ENCODE data around the gene CX3CL1. TPM values are rescaled to one million over a fixed set of nuclear protein-coding genes. Genes with fewer than 3 reads are reported as not detected.
A peak's percentile ranks its signal among the peaks of the same experiment; 100 is the strongest.

CX3CL1 gene
- total and polyA plus RNA-seq, 2 donors (not counting 1 experiment from before 2014, with no cell fraction given), result not detected

DNA sequence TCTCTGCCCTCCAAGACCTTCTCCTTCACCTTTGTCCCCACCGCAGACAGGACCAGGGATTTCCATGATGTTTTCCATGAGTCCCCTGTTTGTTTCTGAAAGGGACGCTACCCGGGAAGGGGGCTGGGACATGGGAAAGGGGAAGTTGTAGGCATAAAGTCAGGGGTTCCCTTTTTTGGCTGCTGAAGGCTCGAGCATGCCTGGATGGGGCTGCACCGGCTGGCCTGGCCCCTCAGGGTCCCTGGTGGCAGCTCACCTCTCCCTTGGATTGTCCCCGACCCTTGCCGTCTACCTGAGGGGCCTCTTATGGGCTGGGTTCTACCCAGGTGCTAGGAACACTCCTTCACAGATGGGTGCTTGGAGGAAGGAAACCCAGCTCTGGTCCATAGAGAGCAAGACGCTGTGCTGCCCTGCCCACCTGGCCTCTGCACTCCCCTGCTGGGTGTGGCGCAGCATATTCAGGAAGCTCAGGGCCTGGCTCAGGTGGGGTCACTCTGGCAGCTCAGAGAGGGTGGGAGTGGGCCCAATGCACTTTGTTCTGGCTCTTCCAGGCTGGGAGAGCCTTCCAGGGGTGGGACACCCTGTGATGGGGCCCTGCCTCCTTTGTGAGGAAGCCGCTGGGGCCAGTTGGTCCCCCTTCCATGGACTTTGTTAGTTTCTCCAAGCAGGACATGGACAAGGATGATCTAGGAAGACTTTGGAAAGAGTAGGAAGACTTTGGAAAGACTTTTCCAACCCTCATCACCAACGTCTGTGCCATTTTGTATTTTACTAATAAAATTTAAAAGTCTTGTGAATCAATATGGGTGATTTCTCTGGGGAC lies 12.2 kb downstream of the CX3CL1 start:
- H3K27ac Mint-ChIP-seq, result peak overlapping the region; percentile 85
- TF ChIP-seq, protein P1, sequence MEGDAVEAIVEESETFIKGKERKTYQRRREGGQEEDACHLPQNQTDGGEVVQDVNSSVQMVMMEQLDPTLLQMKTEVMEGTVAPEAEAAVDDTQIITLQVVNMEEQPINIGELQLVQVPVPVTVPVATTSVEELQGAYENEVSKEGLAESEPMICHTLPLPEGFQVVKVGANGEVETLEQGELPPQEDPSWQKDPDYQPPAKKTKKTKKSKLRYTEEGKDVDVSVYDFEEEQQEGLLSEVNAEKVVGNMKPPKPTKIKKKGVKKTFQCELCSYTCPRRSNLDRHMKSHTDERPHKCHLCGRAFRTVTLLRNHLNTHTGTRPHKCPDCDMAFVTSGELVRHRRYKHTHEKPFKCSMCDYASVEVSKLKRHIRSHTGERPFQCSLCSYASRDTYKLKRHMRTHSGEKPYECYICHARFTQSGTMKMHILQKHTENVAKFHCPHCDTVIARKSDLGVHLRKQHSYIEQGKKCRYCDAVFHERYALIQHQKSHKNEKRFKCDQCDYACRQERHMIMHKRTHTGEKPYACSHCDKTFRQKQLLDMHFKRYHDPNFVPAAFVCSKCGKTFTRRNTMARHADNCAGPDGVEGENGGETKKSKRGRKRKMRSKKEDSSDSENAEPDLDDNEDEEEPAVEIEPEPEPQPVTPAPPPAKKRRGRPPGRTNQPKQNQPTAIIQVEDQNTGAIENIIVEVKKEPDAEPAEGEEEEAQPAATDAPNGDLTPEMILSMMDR (IDR thresholded peaks at IDR 0.05), result no peak
- Histone ChIP-seq H3K4me2 (replicated peaks; ENCODE audit: low read depth, low read length, poor library complexity, severe bottlenecking) (peak overlapping the region; percentile 70), H3K27me3 (replicated peaks in 1 of 4; ENCODE audit: control extremely low read depth in 1 of 4, control insufficient read depth in 3 of 4, insufficient read depth in 4 of 4, low read length in 3 of 4) (no peaks in the 10 kb centered on the region), H3K36me3 (replicated peaks in 1 of 2; ENCODE audit: control extremely low read depth in 1 of 2, control insufficient read depth in 1 of 2, extremely low read depth in 1 of 2, insufficient read depth in 2 of 2, low read length in 1 of 2) (no peaks in the 10 kb centered on the region), H3K79me2 (ENCODE audit: control insufficient read depth, insufficient read depth, low read length) (no peaks in the 10 kb centered on the region), H3K27ac (ENCODE audit: low read length in 2 of 2) (peak overlapping the region in 1 of 2 donors; percentile 28), H3K4me1 (ENCODE audit: control insufficient read depth in 2 of 2, insufficient read depth in 2 of 2, low read length in 2 of 2) (peaks cover 34 to 56% of the 10 kb centered on the region in 2 donors), H4K20me1 (ENCODE audit: control insufficient read depth, insufficient read depth, low read length, poor library complexity, severe bottlenecking) (no peaks in the 10 kb centered on the region), H3K4me3 (ENCODE audit: control extremely low read depth in 1 of 5, extremely low read depth in 1 of 5, insufficient read depth in 1 of 5, low read depth in 2 of 5, low read length in 4 of 5) (peak overlapping the region in 2 of 5 experiments; percentile 4 to 24), H3K9ac (ENCODE audit: low read length) (peak overlapping the region; percentile 28), H3K9me3 (ENCODE audit: control extremely low read depth in 1 of 3, control insufficient read depth in 2 of 3, insufficient read depth in 1 of 3, low read length in 2 of 3) (peaks cover 0 to 4% (median 0%) of the 10 kb centered on the region in 3 donors), H2AFZ (ENCODE audit: insufficient read depth, low read depth, low read length, poor library complexity, severe bottlenecking) (peak overlapping the region; percentile 30)
- ATAC-seq (ENCODE audit: low read depth) (peak; percentile 49), DNase-seq (peak; percentile 59)
- 3% methylated on average over 5 of the region's 11 CpGs for WGBS (ENCODE audit: insufficient coverage)
- no peaks in the 10 kb centered on the region for H3K9me3 Mint-ChIP-seq (ENCODE audit: insufficient read depth)
- H3K4me3 Mint-ChIP-seq, result peak overlapping the region; percentile 59
- POLR2A ChIA-PET, result interaction anchor here (0.6 kb wide), 1 partner anchor 68 kb away, joined by 4 read pairs; no protein-coding TSS in a partner anchor
- no peaks in the 10 kb centered on the region for H3K27me3 Mint-ChIP-seq
- intact Hi-C loops (cut with micrococcal nuclease), result no loop called here
- CTCF ChIA-PET, result interaction anchor here (1.0 kb wide), 1 partner anchor 32 kb away, joined by 3 read pairs; no protein-coding TSS in a partner anchor
- H3K4me1 Mint-ChIP-seq, result peaks cover 65% of the 10 kb centered on the region

GRCh38 chr16:57385083-57385482 lies 12.8 kb downstream of the CX3CL1 start:
- H3K36me3 ChIP-seq (replicated peaks in 1 of 2; ENCODE audit: control extremely low read depth in 1 of 2, control insufficient read depth in 1 of 2, extremely low read depth in 1 of 2, insufficient read depth in 2 of 2, low read length in 1 of 2), result no peaks in the 10 kb centered on the region
- Mint-ChIP-seq H3K27me3 (no peaks in the 10 kb centered on the region), H3K4me3 (peak overlapping the region; percentile 59), H3K27ac (no peak overlapping the region), H3K9me3 (ENCODE audit: insufficient read depth) (no peaks in the 10 kb centered on the region), H3K4me1 (peaks cover 65% of the 10 kb centered on the region)
- ATAC-seq (ENCODE audit: low read depth) (no peak), DNase-seq (no peak)
- no peaks in the 10 kb centered on the region for H3K79me2 ChIP-seq (ENCODE audit: control insufficient read depth, insufficient read depth, low read length)
- H3K4me3 ChIP-seq (ENCODE audit: control extremely low read depth in 1 of 5, extremely low read depth in 1 of 5, insufficient read depth in 1 of 5, low read depth in 2 of 5, low read length in 4 of 5), result no peak overlapping the region
- intact Hi-C loops (cut with micrococcal nuclease), result no loop called here
- peak overlapping the region; percentile 70 for H3K4me2 ChIP-seq (replicated peaks; ENCODE audit: low read depth, low read length, poor library complexity, severe bottlenecking)
- peaks cover 34 to 56% of the 10 kb centered on the region in 2 donors for H3K4me1 ChIP-seq (ENCODE audit: control insufficient read depth in 2 of 2, insufficient read depth in 2 of 2, low read length in 2 of 2)
- H2AFZ ChIP-seq (ENCODE audit: insufficient read depth, low read depth, low read length, poor library complexity, severe bottlenecking), result no peak overlapping the region
- no peak for TF ChIP-seq EZH2 (IDR thresholded peaks at IDR 0.05; ENCODE audit: borderline replicate concordance, insufficient read depth, low read depth, low read length, poor library complexity, severe bottlenecking)
- TF ChIP-seq, protein P1 (IDR thresholded peaks at IDR 0.05), result no peak
- H3K9ac ChIP-seq (ENCODE audit: low read length), result no peak overlapping the region
- ChIA-PET POLR2A (no interaction called here), CTCF (interaction anchor here (1.0 to 1.9 kb wide), 3 partner anchors 29 to 32 kb away, joined by 3 to 6 read pairs (median 3); no protein-coding TSS in a partner anchor)
- H4K20me1 ChIP-seq (ENCODE audit: control insufficient read depth, insufficient read depth, low read length, poor library complexity, severe bottlenecking), result no peaks in the 10 kb centered on the region
- no peak overlapping the region for H3K27ac ChIP-seq (ENCODE audit: low read length in 2 of 2)
- H3K9me3 ChIP-seq (ENCODE audit: control extremely low read depth in 1 of 3, control insufficient read depth in 2 of 3, insufficient read depth in 1 of 3, low read length in 2 of 3), result peaks cover 0 to 4% (median 0%) of the 10 kb centered on the region in 3 donors
- 77% methylated on average over 4 of the region's 5 CpGs for WGBS (ENCODE audit: insufficient coverage)
- H3K27me3 ChIP-seq (replicated peaks in 1 of 4; ENCODE audit: control extremely low read depth in 1 of 4, control insufficient read depth in 3 of 4, insufficient read depth in 4 of 4, low read length in 3 of 4), result no peaks in the 10 kb centered on the region

Data from B cell (primary cell).